ENCODE results near the gene KREMEN1.

Gene KREMEN1

GRCh38 chr22:29195118-29195963 lies 122.5 kb downstream of the KREMEN1 start:
- FAIRE-seq: no peak

GRCh38 chr22:29195964-29196666 lies 123.3 kb downstream of the KREMEN1 start:
- FAIRE-seq: no peak

GRCh38 chr22:29197096-29197495 lies 124.3 kb downstream of the KREMEN1 start:
- no peak for FAIRE-seq

- FAIRE-seq: no peak
These were observed 125.4 kb downstream of the KREMEN1 start for GRCh38 chr22:29198240-29198639.

- FAIRE-seq: no peak
These were observed 127.0 kb downstream of the KREMEN1 start for GRCh38 chr22:29199702-29200400.

- FAIRE-seq: no peak
These were observed 128.1 kb downstream of the KREMEN1 start for GRCh38 chr22:29200901-29201300.

- no peak for FAIRE-seq
These were observed 128.9 kb downstream of the KREMEN1 start for GRCh38 chr22:29201782-29202181.

GRCh38 chr22:29202212-29203192 lies 129.7 kb downstream of the KREMEN1 start:
- FAIRE-seq: no peak

- FAIRE-seq: no peak
These were observed 130.9 kb downstream of the KREMEN1 start for GRCh38 chr22:29203488-29204454.

- FAIRE-seq: no peak
These were observed 131.8 kb downstream of the KREMEN1 start for GRCh38 chr22:29204455-29205183.

- FAIRE-seq: no peak
These were observed 132.4 kb downstream of the KREMEN1 start for GRCh38 chr22:29205252-29205593.

- FAIRE-seq: no peak
These were observed 132.9 kb downstream of the KREMEN1 start, which contains the start of gene EMID1 for GRCh38 chr22:29205594-29206371. Gene EMID1, plus strand, starts transcription at chr22:29205896. Its CDS starts 143 bp downstream, at chr22:29206039.

- no peak for FAIRE-seq
These were observed 133.8 kb downstream of the KREMEN1 start for GRCh38 chr22:29206372-29207242.

- FAIRE-seq: no peak
These were observed 134.4 kb downstream of the KREMEN1 start for GRCh38 chr22:29207243-29207550.

- no peak for FAIRE-seq
These were observed 135.0 kb downstream of the KREMEN1 start for GRCh38 chr22:29207562-29208501.

- no peak for FAIRE-seq
These were observed 135.6 kb downstream of the KREMEN1 start for GRCh38 chr22:29208502-29208862.

- FAIRE-seq: no peak
These were observed 136.2 kb downstream of the KREMEN1 start for GRCh38 chr22:29208879-29209623.
